Measurements from ENCODE around the gene RAP1A.

DNA sequence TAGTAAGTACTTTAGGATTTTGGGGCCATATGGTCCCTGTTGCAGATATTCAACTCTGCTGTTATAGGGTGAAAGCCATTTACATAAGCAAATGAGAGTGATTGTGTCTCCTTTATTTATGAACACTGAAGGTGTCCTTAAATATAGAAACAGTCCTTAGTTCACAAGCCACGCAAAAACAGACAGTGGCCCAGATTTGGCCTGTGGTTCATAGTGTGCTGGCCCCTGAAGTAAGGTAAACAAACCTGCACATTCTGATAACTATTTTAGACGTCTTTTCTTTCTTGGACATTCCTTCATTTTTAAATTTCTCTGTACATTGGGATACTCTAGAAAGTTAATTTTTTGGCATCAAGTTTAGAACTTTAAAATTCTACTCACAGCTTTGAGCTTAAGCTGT is 23.5 kb downstream of the RAP1A start:
- TF ChIP-seq, protein P1, sequence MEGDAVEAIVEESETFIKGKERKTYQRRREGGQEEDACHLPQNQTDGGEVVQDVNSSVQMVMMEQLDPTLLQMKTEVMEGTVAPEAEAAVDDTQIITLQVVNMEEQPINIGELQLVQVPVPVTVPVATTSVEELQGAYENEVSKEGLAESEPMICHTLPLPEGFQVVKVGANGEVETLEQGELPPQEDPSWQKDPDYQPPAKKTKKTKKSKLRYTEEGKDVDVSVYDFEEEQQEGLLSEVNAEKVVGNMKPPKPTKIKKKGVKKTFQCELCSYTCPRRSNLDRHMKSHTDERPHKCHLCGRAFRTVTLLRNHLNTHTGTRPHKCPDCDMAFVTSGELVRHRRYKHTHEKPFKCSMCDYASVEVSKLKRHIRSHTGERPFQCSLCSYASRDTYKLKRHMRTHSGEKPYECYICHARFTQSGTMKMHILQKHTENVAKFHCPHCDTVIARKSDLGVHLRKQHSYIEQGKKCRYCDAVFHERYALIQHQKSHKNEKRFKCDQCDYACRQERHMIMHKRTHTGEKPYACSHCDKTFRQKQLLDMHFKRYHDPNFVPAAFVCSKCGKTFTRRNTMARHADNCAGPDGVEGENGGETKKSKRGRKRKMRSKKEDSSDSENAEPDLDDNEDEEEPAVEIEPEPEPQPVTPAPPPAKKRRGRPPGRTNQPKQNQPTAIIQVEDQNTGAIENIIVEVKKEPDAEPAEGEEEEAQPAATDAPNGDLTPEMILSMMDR (IDR thresholded peaks at IDR 0.05 in 8 of 11, conservative IDR thresholded peaks at IDR 0.05 in 3 of 11): no peak
- no peak for TF ChIP-seq POLR2A (IDR thresholded peaks at IDR 0.05)

All from spleen (tissue), 7 donors.